GM12892 (cell line): ENCODE measurements around the gene TBC1D14.

Experiments
- DNase-seq: peaks from one replicate; pipeline ENCODE4 v3.0.0; 2011; ENCODE audit not compliant: insufficient read length
- FAIRE-seq: peaks from 2 replicates; lab custom pipeline; 2011; peaks lifted over from hg19 to GRCh38; lab: Jason Lieb, UNC
- POLR2A ChIP-seq: IDR thresholded peaks from 2 replicates; pipeline ENCODE4 v1.6.1; 2011; ENCODE audit warnings: low read depth, low read length, control low read depth
- POLR2AphosphoS5 ChIP-seq: IDR thresholded peaks from 2 replicates; pipeline ENCODE4 v1.6.1; 2011; ENCODE audit warnings: low read depth, low read length, control low read depth
- TAF1 ChIP-seq: IDR thresholded peaks from 2 replicates; pipeline ENCODE4 v1.6.1; 2011; ENCODE audit warnings: low read depth, mild to moderate bottlenecking, control low read depth, low read length, borderline replicate concordance

TBC1D14 gene

DNA sequence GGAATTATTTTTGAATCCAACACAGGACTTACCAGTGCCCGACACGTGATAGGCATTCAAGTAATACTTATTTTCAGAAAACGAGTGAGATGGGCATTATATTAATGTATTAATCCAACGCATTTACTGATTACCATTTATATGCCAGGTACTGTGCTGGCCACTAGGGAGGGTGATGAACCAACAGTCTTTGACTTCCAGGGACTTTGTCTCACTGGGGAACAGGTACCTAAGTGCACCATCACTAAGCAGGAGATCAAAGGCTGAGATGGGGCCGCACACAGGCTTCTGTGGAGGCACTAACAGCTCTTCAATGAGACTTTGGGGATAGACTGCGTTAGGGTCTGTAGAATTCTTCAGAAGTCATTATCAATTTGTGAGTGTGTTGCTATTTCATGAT, 127.8 kb downstream of the TBC1D14 start:
- DNase-seq (no peak), FAIRE-seq (no peak)
- no peak for TF ChIP-seq POLR2AphosphoS5
- no peak for TF ChIP-seq POLR2A
- TF ChIP-seq TAF1: no peak

DNA sequence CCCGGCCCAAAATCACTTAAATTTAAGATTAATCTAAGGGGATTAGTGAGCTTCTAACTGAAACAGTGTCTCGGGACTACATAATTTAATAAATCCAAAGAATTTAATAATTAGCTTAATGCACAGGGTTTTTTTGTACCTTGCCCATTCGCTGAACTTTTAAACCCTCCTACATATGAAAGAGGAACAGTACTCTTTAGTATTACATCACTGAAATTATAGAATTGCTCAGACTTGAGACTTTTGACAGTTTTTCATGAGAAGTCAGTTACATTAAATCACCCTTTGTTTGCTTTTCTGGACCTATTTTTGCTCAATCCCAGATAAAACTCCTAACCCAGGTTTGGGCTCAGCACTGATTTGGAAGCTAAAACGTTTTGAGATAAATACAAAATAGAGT, 131.1 kb downstream of the TBC1D14 start:
- FAIRE-seq (no peak), DNase-seq (no peak)
- TF ChIP-seq TAF1 (no peak), POLR2A (no peak), POLR2AphosphoS5 (no peak)

DNA sequence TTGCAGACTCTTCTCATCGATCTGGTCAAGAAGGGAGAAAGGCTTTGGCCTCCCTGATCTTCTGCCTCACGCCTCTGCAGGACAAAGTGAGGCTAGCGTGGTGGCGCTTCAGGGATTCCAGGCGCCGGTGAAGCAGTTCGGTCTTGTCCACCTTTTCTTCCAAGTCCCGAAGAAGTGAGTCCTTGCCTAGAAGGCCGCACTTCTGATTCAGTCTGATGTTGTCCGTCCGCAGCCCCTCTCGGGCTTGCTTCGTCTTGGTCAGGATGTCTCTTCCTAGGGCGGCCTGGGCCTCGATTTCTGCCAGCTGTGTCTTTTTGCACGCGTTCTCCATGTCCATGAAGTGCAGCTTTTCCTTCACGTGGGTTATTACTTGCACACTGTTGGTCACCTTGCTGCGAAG, 131.6 kb downstream of the TBC1D14 start:
- TF ChIP-seq TAF1 (no peak), POLR2A (no peak), POLR2AphosphoS5 (no peak)
- DNase-seq (no peak), FAIRE-seq (no peak)

DNA sequence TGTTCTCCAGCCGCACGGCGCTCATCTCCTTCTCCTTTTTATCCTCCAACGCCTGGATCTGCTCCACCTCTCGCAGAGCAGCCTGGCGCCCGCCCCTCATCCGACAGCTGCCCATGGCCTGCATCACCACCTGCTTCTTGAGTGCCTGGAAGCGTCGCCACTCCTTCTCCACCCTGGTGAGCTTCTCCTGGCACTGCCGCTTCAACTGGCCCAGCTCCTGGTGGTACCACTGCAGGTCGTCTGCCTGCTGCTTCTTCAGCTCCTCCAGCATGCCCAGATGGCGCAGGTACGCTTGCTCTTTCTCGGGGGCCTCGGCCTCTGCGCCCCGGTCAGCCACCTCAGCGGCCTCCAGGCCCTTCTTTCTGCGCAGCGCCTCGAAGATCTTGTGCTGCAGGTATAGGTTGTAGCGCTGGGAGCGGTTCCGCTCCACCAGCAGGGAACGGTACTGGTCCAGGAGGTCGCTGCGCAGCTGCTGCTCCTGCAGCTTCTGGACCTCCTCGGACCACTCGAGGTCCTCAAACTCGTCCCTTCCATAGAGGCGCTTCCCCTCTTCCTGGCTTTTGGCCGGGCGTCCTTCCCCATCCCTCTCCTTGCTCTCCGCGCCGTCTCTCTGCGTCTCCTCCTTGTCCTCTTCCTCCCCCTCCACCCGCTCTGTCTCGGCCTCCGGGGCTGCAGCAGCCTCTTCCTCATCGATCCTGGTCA, 132.3 kb downstream of the TBC1D14 start:
- FAIRE-seq (no peak), DNase-seq (no peak)
- no peak for TF ChIP-seq POLR2A
- no peak for TF ChIP-seq POLR2AphosphoS5
- TF ChIP-seq TAF1: no peak

DNA sequence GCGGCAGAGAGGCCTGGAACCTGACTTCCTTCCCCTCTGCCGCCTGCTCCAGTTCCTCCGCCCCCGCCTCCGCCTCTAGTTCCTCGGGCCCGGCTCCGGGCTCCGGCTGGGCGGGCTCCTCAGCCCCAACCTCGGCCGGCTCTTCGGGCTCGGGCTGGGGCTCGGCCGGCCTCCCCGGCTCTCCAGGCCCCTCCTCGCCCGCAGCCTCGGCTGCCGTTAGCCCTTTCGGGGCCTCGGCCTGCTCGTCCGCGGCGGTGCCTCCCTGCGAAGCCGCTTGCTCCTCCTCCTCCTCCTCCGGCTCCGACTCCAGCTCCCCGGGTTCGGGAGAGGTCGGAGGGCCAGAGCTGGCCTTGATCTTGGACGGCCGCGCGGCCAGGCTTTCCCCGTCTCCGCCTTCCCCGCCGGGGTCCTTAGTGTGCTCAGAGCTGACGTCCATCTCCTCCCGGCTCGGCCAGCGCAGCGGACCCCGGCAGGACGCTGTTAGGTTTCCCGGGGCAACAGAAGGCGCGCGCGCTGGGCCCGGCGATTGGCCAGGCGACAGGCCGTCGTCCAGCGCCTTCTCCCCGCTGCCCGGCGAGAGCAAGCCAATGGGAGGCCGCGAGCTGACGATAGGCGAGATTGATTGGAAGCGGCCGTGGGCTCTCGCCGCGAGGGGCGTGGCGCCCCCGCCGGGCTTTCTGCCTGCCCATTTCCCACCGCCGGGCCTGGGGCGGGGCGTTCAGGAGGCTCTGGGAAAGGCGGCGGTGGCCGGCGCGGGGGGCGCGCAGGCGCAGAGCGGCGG, 133.1 kb downstream of the TBC1D14 start:
- FAIRE-seq (peak; percentile 97), DNase-seq (peak; percentile 98)
- no peak for TF ChIP-seq POLR2AphosphoS5
- no peak for TF ChIP-seq POLR2A
- no peak for TF ChIP-seq TAF1

DNA sequence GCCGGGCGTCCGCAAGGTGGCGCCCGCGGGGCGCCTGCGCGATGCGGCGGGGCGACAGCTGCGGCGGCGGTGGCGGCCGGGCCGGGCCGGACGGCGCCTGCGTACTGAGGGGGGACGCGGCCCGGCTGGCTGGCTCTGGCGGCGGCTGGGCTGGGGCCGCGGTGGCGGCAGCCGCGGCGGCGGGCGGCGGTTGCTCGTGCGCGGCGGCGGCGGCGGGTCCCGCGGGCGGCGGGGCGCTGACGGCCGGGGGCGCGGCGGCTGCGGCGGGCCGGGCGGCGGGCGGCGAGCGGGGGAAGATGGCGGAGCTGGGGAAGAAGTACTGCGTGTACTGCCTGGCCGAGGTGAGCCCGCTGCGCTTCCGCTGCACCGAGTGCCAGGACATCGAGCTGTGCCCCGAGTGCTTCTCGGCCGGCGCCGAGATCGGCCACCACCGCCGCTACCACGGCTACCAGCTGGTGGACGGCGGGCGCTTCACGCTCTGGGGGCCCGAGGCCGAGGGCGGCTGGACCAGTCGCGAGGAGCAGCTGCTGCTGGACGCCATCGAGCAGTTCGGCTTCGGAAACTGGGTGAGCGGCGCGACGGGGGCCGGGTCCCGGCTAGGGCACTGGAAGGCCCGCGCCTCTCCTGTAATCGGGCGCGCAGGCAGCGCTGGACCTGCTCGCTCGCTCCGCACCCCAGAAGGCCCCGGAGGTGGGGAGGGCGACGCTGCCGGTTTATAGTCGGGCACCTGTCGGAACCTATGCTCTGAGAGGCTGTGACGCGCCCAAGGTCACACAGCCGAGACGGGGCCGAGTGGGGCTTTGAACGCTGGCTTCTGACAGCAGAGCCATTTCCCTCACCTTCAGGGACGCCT, 133.9 kb downstream of the TBC1D14 start, which contains the start of gene TADA2B:
TSS of gene TADA2B (plus strand) at position 89 of the 853 bp plus-strand sequence. CDS start at position 297, 208 bp downstream.
- FAIRE-seq: peak; percentile 42
- no peak; the same call in 1 of the 2 replicates for TF ChIP-seq TAF1
- TF ChIP-seq POLR2AphosphoS5: no peak
- TF ChIP-seq POLR2A: no peak; the same call in 1 of the 2 replicates
- peak; percentile 71 for DNase-seq

DNA sequence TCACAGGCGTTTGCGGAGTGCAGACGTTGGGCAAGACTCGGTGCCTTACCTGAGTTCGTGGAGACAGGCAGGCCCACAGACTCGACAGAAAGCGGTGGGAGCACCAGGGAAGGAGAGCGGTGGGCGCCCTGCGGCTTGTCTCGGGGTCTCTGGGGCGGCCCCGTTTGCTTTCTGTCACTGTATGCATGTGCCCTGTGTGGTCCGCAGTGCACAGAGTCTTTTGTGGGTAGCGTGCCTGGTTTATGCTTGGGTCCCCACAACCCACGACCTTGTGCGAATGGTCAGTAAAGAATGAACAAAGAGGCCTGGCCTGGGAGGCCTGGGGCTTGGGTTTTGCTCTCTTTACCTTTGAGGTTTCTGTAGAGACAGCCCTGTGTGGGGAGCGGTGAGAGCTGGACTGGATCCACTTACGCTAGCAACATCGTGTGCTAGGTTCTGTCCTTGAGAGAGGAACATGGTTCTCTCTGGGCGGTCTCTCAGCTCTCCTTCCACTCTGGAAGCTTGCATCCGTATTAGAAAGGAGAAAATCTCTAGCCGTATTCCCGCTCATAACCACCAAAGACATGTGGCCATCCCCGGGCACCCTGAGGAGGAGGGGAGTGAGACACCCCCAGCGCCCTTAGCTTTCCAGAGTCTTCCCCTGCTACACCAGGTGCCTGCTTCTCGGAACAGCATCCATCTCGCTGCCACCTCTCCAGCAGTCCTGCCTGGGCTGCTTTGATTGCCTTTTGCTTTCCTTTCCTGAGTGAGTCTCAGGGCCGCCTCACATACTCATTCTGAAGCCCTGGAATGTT, 134.7 kb downstream of the TBC1D14 start:
- DNase-seq (no peak), FAIRE-seq (peak; percentile 73)
- TF ChIP-seq POLR2AphosphoS5 (no peak), TAF1 (no peak), POLR2A (no peak)

DNA sequence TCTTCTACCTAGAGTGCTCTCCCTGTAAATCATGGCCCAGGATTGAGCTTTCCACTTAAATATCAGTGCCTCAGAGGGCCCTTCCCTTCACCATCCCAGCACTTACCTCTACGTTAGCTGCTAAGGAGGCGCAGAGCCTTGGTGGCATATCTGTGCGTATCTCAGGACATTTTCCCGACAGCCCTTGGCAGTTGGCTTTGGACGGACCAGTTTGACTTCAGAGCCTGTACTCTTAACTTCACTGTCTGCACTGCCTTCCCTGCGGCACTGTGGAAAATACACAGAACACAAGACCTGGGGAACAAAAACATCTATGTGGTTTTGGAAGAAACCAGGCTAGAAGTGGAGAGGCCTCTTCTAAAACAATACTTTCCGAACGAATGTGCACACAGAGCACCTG, 135.9 kb downstream of the TBC1D14 start:
- DNase-seq (no peak), FAIRE-seq (peak; percentile 68)
- no peak for TF ChIP-seq TAF1
- TF ChIP-seq POLR2AphosphoS5: no peak
- no peak for TF ChIP-seq POLR2A

DNA sequence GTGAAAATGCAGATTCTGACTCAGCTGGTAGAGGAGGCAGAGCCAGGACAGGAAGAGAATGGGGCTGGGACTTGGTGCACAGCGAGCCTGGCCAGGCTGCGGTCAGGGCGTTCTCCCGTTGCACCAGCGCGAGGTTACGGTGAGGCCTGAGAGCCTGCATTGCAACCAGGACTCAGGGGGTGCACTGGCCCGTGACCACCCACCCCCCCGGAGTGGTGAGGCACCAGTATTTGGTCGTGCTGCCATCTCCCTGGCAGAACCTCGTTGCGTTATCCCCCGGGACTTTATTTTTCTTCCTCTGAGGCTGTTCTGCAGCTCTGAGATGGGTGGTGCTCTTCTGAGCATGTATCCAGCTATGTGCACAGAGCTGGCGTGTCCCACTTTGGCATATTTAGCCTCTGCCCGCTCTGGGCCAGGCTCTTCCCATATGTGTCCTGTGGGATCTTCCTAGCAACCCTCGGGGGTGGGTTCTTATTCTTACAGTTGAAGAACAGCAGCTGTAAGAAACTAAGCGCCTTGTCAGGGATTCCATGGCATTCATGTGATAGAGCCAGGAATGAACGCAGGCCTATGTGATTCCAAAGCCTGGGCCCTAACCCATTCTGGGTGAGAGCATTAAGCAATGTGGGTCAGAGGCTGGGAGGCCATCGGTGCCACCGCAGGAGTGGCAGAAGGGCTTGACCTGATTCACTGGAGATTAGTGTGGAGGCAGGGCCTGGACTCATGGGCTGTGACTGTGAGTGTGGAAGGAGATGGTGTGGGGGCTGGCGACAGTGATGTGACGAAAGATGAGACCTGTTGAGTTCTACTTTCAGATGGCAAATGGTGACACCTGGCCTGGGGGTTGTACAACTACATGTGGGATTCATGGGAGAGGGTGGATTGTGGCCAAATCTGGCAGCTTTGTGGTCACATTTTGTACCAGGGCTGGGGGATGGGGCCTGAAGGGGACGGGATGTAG, 136.6 kb downstream of the TBC1D14 start:
- FAIRE-seq (peak; percentile 95), DNase-seq (peak; percentile 65)
- TF ChIP-seq POLR2A: no peak
- TF ChIP-seq TAF1: no peak
- TF ChIP-seq POLR2AphosphoS5: no peak

DNA sequence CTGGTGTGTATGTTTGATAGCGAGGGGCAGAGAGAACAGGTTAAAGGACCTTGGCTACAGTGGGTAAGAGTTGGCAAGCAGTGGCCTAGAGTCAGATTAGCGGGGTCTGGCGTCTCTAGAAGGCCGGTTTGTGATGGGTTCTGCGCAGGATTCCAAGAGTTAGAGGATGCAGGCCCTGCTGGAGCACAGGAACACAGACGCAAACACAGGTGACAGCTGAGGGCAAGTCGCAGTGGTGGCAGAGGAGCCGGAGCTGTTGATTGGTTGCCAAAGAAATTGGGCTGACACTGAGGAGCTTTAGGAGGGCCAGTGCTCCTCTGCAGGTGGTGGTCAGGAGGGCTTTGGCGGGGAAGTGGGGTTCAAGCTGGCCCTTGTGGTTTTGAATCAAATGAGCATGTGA, 137.3 kb downstream of the TBC1D14 start:
- no peak for FAIRE-seq
- DNase-seq: no peak
- TF ChIP-seq POLR2A (no peak), POLR2AphosphoS5 (no peak)

DNA sequence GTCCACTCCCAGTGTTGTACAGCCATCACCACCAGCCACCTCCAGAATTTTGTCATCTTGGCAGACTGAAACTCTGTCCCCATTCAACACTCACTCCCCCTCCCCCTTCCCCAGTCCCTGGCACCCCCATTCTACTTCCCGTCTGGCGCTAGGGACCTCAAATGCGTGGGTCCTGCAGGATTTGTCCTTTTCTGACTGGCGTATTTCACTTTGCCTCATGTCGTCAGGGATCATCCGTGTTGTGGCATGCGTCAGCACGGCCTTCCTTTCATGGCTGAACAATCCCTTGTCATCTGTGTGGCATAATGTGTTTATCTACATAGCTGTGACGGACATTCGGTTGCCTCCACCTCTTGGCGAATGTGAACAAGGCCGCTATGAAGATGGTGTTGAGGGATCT, 139.0 kb downstream of the TBC1D14 start:
- no peak for DNase-seq
- no peak for TF ChIP-seq POLR2A
- no peak for TF ChIP-seq POLR2AphosphoS5
- TF ChIP-seq TAF1: no peak
- FAIRE-seq: no peak

DNA sequence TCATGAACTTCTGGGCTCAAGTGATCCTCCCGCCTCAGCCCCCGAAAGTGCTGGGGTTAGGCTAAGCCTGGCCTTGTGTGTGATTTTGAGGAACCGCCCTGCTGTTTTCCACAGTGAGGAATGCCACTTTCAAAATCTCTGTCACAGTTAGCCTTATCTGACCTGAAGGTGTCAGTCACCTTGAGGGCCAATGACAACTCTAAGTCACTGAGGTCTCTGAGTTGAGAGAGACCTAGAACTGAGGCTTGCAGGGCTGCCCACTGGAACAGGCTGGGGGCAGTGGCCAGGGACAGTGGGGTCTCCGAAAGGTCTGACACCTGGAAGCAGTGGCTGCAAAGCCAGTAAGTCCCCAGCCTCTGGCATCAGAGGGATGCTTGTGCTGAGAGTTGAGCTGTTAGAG, 139.7 kb downstream of the TBC1D14 start:
- DNase-seq (no peak), FAIRE-seq (no peak)
- TF ChIP-seq POLR2A: no peak
- no peak for TF ChIP-seq TAF1
- no peak for TF ChIP-seq POLR2AphosphoS5
